Measurements from ENCODE around the gene ATF2.

GRCh38 chr2:175027755-175028154 lies 140.2 kb downstream of the ATF2 start:
- TF ChIP-seq, protein P1, sequence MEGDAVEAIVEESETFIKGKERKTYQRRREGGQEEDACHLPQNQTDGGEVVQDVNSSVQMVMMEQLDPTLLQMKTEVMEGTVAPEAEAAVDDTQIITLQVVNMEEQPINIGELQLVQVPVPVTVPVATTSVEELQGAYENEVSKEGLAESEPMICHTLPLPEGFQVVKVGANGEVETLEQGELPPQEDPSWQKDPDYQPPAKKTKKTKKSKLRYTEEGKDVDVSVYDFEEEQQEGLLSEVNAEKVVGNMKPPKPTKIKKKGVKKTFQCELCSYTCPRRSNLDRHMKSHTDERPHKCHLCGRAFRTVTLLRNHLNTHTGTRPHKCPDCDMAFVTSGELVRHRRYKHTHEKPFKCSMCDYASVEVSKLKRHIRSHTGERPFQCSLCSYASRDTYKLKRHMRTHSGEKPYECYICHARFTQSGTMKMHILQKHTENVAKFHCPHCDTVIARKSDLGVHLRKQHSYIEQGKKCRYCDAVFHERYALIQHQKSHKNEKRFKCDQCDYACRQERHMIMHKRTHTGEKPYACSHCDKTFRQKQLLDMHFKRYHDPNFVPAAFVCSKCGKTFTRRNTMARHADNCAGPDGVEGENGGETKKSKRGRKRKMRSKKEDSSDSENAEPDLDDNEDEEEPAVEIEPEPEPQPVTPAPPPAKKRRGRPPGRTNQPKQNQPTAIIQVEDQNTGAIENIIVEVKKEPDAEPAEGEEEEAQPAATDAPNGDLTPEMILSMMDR (IDR thresholded peaks at IDR 0.05; ENCODE audit: low read depth, low read length), result no peak
- TF ChIP-seq EZH2phosphoT487 (IDR thresholded peaks at IDR 0.05; ENCODE audit: low read depth), result no peak

All from OCI-LY3 (cell line).